ENCODE results near the gene LYST.

Gene LYST

GRCh38 chr1:235832011-235832410, 34.7 kb downstream of the LYST start:
- no peaks in the 10 kb centered on the region for H3K9me3 ChIP-seq (replicated peaks; ENCODE audit: low read length)
- H3K27me3 ChIP-seq (ENCODE audit: control insufficient read depth, insufficient read depth, low read length): no peaks in the 10 kb centered on the region
- H3K36me3 ChIP-seq (ENCODE audit: insufficient read depth, low read length): peaks cover 6% of the 10 kb centered on the region
- H3K9ac ChIP-seq (ENCODE audit: low read depth, low read length): no peak overlapping the region
- H3K4me1 ChIP-seq (ENCODE audit: control insufficient read depth, insufficient read depth, low read length): peaks cover 6% of the 10 kb centered on the region
- no peak overlapping the region for H3K4me2 ChIP-seq (ENCODE audit: low read length)
- no peak overlapping the region for H3K4me3 ChIP-seq (ENCODE audit: low read length)

- Histone ChIP-seq H3K9ac (ENCODE audit: low read depth, low read length) (no peak overlapping the region), H3K27me3 (ENCODE audit: control insufficient read depth, insufficient read depth, low read length) (no peaks in the 10 kb centered on the region), H3K36me3 (ENCODE audit: insufficient read depth, low read length) (peaks cover 6% of the 10 kb centered on the region), H3K9me3 (replicated peaks; ENCODE audit: low read length) (no peaks in the 10 kb centered on the region), H3K4me2 (ENCODE audit: low read length) (no peak overlapping the region), H3K4me1 (ENCODE audit: control insufficient read depth, insufficient read depth, low read length) (peaks cover 6% of the 10 kb centered on the region), H3K4me3 (ENCODE audit: low read length) (no peak overlapping the region)
Observed at GRCh38 chr1:235831148-235831547, 35.6 kb downstream of the LYST start.

- Histone ChIP-seq H3K4me3 (ENCODE audit: low read length) (no peak overlapping the region), H3K36me3 (ENCODE audit: insufficient read depth, low read length) (peaks cover 6% of the 10 kb centered on the region), H3K9ac (ENCODE audit: low read depth, low read length) (no peak overlapping the region), H3K9me3 (replicated peaks; ENCODE audit: low read length) (no peaks in the 10 kb centered on the region), H3K27me3 (ENCODE audit: control insufficient read depth, insufficient read depth, low read length) (no peaks in the 10 kb centered on the region), H3K4me2 (ENCODE audit: low read length) (no peak overlapping the region), H3K4me1 (ENCODE audit: control insufficient read depth, insufficient read depth, low read length) (peaks cover 11% of the 10 kb centered on the region)
Observed at GRCh38 chr1:235826102-235826854, 40.4 kb downstream of the LYST start.

- H3K36me3 ChIP-seq (ENCODE audit: insufficient read depth, low read length): peaks cover 6% of the 10 kb centered on the region
- H3K9me3 ChIP-seq (replicated peaks; ENCODE audit: low read length): no peaks in the 10 kb centered on the region
- no peak overlapping the region for H3K9ac ChIP-seq (ENCODE audit: low read depth, low read length)
- no peak overlapping the region for H3K4me3 ChIP-seq (ENCODE audit: low read length)
- no peak overlapping the region for H3K4me2 ChIP-seq (ENCODE audit: low read length)
- peaks cover 10% of the 10 kb centered on the region for H3K4me1 ChIP-seq (ENCODE audit: control insufficient read depth, insufficient read depth, low read length)
- no peaks in the 10 kb centered on the region for H3K27me3 ChIP-seq (ENCODE audit: control insufficient read depth, insufficient read depth, low read length)
Observed at GRCh38 chr1:235825229-235825628, 41.5 kb downstream of the LYST start.

GRCh38 chr1:235823684-235824083, 43.0 kb downstream of the LYST start:
- H3K36me3 ChIP-seq (ENCODE audit: insufficient read depth, low read length): no peaks in the 10 kb centered on the region
- H3K27me3 ChIP-seq (ENCODE audit: control insufficient read depth, insufficient read depth, low read length): no peaks in the 10 kb centered on the region
- H3K4me3 ChIP-seq (ENCODE audit: low read length): no peak overlapping the region
- no peak overlapping the region for H3K4me2 ChIP-seq (ENCODE audit: low read length)
- no peak overlapping the region for H3K9ac ChIP-seq (ENCODE audit: low read depth, low read length)
- H3K4me1 ChIP-seq (ENCODE audit: control insufficient read depth, insufficient read depth, low read length): peaks cover 10% of the 10 kb centered on the region
- H3K9me3 ChIP-seq (replicated peaks; ENCODE audit: low read length): no peaks in the 10 kb centered on the region

- H3K27me3 ChIP-seq (ENCODE audit: control insufficient read depth, insufficient read depth, low read length): no peaks in the 10 kb centered on the region
- no peaks in the 10 kb centered on the region for H3K9me3 ChIP-seq (replicated peaks; ENCODE audit: low read length)
- H3K9ac ChIP-seq (ENCODE audit: low read depth, low read length): no peak overlapping the region
- no peaks in the 10 kb centered on the region for H3K36me3 ChIP-seq (ENCODE audit: insufficient read depth, low read length)
- no peak overlapping the region for H3K4me2 ChIP-seq (ENCODE audit: low read length)
- H3K4me3 ChIP-seq (ENCODE audit: low read length): no peak overlapping the region
- peaks cover 10% of the 10 kb centered on the region for H3K4me1 ChIP-seq (ENCODE audit: control insufficient read depth, insufficient read depth, low read length)
Observed at GRCh38 chr1:235822685-235823084, 44.0 kb downstream of the LYST start.

- Histone ChIP-seq H3K9ac (ENCODE audit: low read depth, low read length) (peak overlapping the region; percentile 17), H3K9me3 (replicated peaks; ENCODE audit: low read length) (no peaks in the 10 kb centered on the region), H3K27me3 (ENCODE audit: control insufficient read depth, insufficient read depth, low read length) (no peaks in the 10 kb centered on the region), H3K4me3 (ENCODE audit: low read length) (no peak overlapping the region), H3K4me2 (ENCODE audit: low read length) (no peak overlapping the region), H3K4me1 (ENCODE audit: control insufficient read depth, insufficient read depth, low read length) (peaks cover 10% of the 10 kb centered on the region), H3K36me3 (ENCODE audit: insufficient read depth, low read length) (no peaks in the 10 kb centered on the region)
Observed at GRCh38 chr1:235821361-235821981, 45.2 kb downstream of the LYST start.

GRCh38 chr1:235820061-235820460, 46.6 kb downstream of the LYST start:
- Histone ChIP-seq H3K4me3 (ENCODE audit: low read length) (no peak overlapping the region), H3K9me3 (replicated peaks; ENCODE audit: low read length) (no peaks in the 10 kb centered on the region), H3K4me2 (ENCODE audit: low read length) (no peak overlapping the region), H3K27me3 (ENCODE audit: control insufficient read depth, insufficient read depth, low read length) (no peaks in the 10 kb centered on the region), H3K9ac (ENCODE audit: low read depth, low read length) (no peak overlapping the region), H3K4me1 (ENCODE audit: control insufficient read depth, insufficient read depth, low read length) (peaks cover 10% of the 10 kb centered on the region), H3K36me3 (ENCODE audit: insufficient read depth, low read length) (no peaks in the 10 kb centered on the region)

GRCh38 chr1:235818632-235819136, 48.0 kb downstream of the LYST start:
- no peak overlapping the region for H3K4me2 ChIP-seq (ENCODE audit: low read length)
- H3K27me3 ChIP-seq (ENCODE audit: control insufficient read depth, insufficient read depth, low read length): no peaks in the 10 kb centered on the region
- peaks cover 10% of the 10 kb centered on the region for H3K4me1 ChIP-seq (ENCODE audit: control insufficient read depth, insufficient read depth, low read length)
- no peaks in the 10 kb centered on the region for H3K9me3 ChIP-seq (replicated peaks; ENCODE audit: low read length)
- H3K9ac ChIP-seq (ENCODE audit: low read depth, low read length): no peak overlapping the region
- H3K36me3 ChIP-seq (ENCODE audit: insufficient read depth, low read length): no peaks in the 10 kb centered on the region
- no peak overlapping the region for H3K4me3 ChIP-seq (ENCODE audit: low read length)

GRCh38 chr1:235817101-235817728, 49.5 kb downstream of the LYST start:
- H3K27me3 ChIP-seq (ENCODE audit: control insufficient read depth, insufficient read depth, low read length): no peaks in the 10 kb centered on the region

GRCh38 chr1:235809688-235810397, 56.9 kb downstream of the LYST start:
- no peak overlapping the region for H3K9ac ChIP-seq (ENCODE audit: low read depth, low read length)
- peaks cover 20% of the 10 kb centered on the region for H3K36me3 ChIP-seq (ENCODE audit: insufficient read depth, low read length)
- H3K4me3 ChIP-seq (ENCODE audit: low read length): no peak overlapping the region
- H3K4me1 ChIP-seq (ENCODE audit: control insufficient read depth, insufficient read depth, low read length): no peaks in the 10 kb centered on the region
- no peaks in the 10 kb centered on the region for H3K27me3 ChIP-seq (ENCODE audit: control insufficient read depth, insufficient read depth, low read length)
- H3K9me3 ChIP-seq (replicated peaks; ENCODE audit: low read length): no peaks in the 10 kb centered on the region
- H3K4me2 ChIP-seq (ENCODE audit: low read length): no peak overlapping the region

More at GRCh38 chr1:235817101-235817728, 49.5 kb downstream of the LYST start:
- Histone ChIP-seq H3K4me3 (ENCODE audit: low read length) (no peak overlapping the region), H3K9ac (ENCODE audit: low read depth, low read length) (no peak overlapping the region), H3K36me3 (ENCODE audit: insufficient read depth, low read length) (no peaks in the 10 kb centered on the region), H3K4me1 (ENCODE audit: control insufficient read depth, insufficient read depth, low read length) (peaks cover 7% of the 10 kb centered on the region), H3K9me3 (replicated peaks; ENCODE audit: low read length) (no peaks in the 10 kb centered on the region), H3K4me2 (ENCODE audit: low read length) (no peak overlapping the region)

Data from skeletal muscle satellite cell (primary cell).